DOHH2 (cell line): Measurements from ENCODE around the gene CYLD.

ENCODE experiments used
- H3F3A ChIP-seq: fragments of 200-600 bp; sonication (generic), shearing (Covaris generic); 2 replicates; pipeline ENCODE4 v1.6.0; 2016; ENCODE audit warnings: antibody characterized with exemption, mild to moderate bottlenecking; ENCODE audit not compliant: control insufficient read depth, insufficient read depth
- H3K27ac ChIP-seq: fragments of 200-600 bp; sonication (generic); 2 replicates; pipeline ENCODE4 v1.5.1; 2014; ENCODE audit warnings: low read depth, mild to moderate bottlenecking, low read length, moderate library complexity
- H3K27me3 ChIP-seq: fragments of 200-600 bp; sonication (generic); 2 replicates; pipeline ENCODE4 v1.6.1; 2014; ENCODE audit warnings: mild to moderate bottlenecking, low read length, mixed read lengths; ENCODE audit not compliant: control insufficient read depth
- H3K36me3 ChIP-seq: fragments of 200-600 bp; sonication (generic); 2 replicates; pipeline ENCODE4 v1.6.1; 2014; ENCODE audit warnings: mild to moderate bottlenecking, low read length, moderate library complexity, mixed read lengths; ENCODE audit not compliant: control insufficient read depth
- H3K4me1 ChIP-seq: fragments of 200-600 bp; sonication (generic); 2 replicates; pipeline ENCODE4 v1.6.1; 2014; ENCODE audit warnings: mild to moderate bottlenecking, low read length, mixed read lengths; ENCODE audit not compliant: control insufficient read depth
- H3K4me2 ChIP-seq: fragments of 200-600 bp; sonication (generic); 2 replicates; pipeline ENCODE4 v1.6.0; 2014; ENCODE audit warnings: mild to moderate bottlenecking, low read length, moderate library complexity
- H3K4me3 ChIP-seq: fragments of 200-600 bp; sonication (generic); 2 replicates; pipeline ENCODE4 v1.5.1; 2014; ENCODE audit warnings: mild to moderate bottlenecking, low read length, mixed read lengths
- H3K79me2 ChIP-seq: fragments of 200-600 bp; sonication (generic); 2 replicates; pipeline ENCODE4 v1.6.1; 2014; ENCODE audit warnings: mild to moderate bottlenecking, low read length, mixed read lengths; ENCODE audit not compliant: control insufficient read depth
- H3K9me2 ChIP-seq: fragments of 200-600 bp; sonication (generic); replicated peaks from 2 replicates; pipeline ENCODE4 v1.6.1; 2014; ENCODE audit warnings: mild to moderate bottlenecking, low read length, mixed read lengths; ENCODE audit not compliant: control insufficient read depth
- H3K9me3 ChIP-seq: fragments of 200-600 bp; sonication (generic); 2 replicates; pipeline ENCODE4 v1.6.1; 2014; ENCODE audit warnings: antibody characterized with exemption, low read length, mixed read lengths; ENCODE audit not compliant: control insufficient read depth, insufficient read depth
- H4K20me1 ChIP-seq: fragments of 200-600 bp; sonication (generic); 2 replicates; pipeline ENCODE4 v1.6.0; 2014; ENCODE audit warnings: low read depth, mild to moderate bottlenecking, antibody characterized with exemption, low read length, moderate library complexity; ENCODE audit not compliant: control insufficient read depth, insufficient read depth
- CTCF ChIP-seq: fragments of 200-600 bp; sonication (generic); IDR thresholded peaks from one replicate; pipeline ENCODE4 v1.5.1; 2014; ENCODE audit warnings: antibody characterized with exemption, mild to moderate bottlenecking, low read depth, low read length; ENCODE audit not compliant: poor library complexity, severe bottlenecking
- EZH2phosphoT487 ChIP-seq: fragments of 200-600 bp; sonication (generic); IDR thresholded peaks from 2 replicates; pipeline ENCODE4 v1.6.1; 2017; ENCODE audit warnings: borderline replicate concordance, mild to moderate bottlenecking, antibody characterized with exemption, low read length, moderate library complexity, mixed read lengths

The CYLD gene

GRCh38 chr16:50845296-50845695, 103.4 kb downstream of the CYLD start:
- no peaks in the 10 kb centered on the region for H3K27me3 ChIP-seq
- no peaks in the 10 kb centered on the region for H3K79me2 ChIP-seq
- no peaks in the 10 kb centered on the region for H3F3A ChIP-seq
- no peaks in the 10 kb centered on the region for H3K4me1 ChIP-seq
- no peak overlapping the region for H3K4me3 ChIP-seq
- TF ChIP-seq EZH2phosphoT487 (no peak), CTCF (no peak)
- no peak overlapping the region for H3K4me2 ChIP-seq
- no peak overlapping the region for H3K27ac ChIP-seq
- no peaks in the 10 kb centered on the region for H3K9me2 ChIP-seq
- no peaks in the 10 kb centered on the region for H3K36me3 ChIP-seq
- no peaks in the 10 kb centered on the region for H4K20me1 ChIP-seq
- H3K9me3 ChIP-seq = no peaks in the 10 kb centered on the region

DNA sequence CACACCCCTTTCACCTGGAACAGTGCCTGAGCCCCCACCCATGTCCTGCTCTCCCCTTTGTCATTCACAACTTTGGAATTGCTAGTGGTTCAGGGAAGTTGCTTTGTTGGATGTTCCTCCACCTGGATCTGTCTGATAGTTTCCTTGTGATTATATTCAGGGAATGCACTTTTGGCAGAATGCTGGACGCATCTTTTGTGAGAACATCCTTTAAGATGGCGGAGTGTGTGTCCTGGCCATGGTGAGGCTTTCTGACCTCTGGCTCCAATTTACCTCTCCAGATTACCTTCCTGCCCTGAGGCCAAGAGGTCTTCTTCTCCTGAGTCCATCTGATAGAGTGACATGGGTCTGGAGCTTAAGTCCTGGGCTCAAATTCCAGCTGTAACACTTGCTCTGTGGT, 104.6 kb downstream of the CYLD start:
- Histone ChIP-seq H3K9me2 (no peaks in the 10 kb centered on the region), H3K4me3 (no peak overlapping the region), H3K79me2 (no peaks in the 10 kb centered on the region), H3K4me1 (no peaks in the 10 kb centered on the region), H3K27me3 (no peaks in the 10 kb centered on the region), H3K9me3 (no peaks in the 10 kb centered on the region), H4K20me1 (no peaks in the 10 kb centered on the region), H3K27ac (no peak overlapping the region), H3F3A (no peaks in the 10 kb centered on the region), H3K36me3 (no peaks in the 10 kb centered on the region), H3K4me2 (no peak overlapping the region)
- TF ChIP-seq EZH2phosphoT487 = no peak
- no peak for TF ChIP-seq CTCF

DNA sequence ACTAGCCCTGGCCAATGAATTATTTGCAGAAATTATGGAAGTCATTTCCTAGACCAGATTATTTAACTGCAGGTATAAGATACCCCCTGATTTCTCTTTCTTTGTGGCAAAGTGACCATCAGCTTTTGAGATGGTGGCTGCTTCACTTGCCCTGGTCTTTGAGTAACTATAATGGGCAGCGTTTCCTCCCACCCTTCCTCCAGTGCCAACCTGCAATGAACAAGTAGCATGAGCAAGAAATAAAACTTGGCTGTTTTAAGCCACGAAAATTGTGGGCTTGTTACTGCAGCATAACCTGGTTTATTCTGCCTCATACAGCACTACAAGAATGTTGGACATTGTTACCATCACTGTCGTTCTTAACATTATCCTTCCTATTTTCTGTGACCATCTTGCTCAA, 105.3 kb downstream of the CYLD start:
- Histone ChIP-seq H3K4me3 (no peak overlapping the region), H3K27me3 (no peaks in the 10 kb centered on the region), H3K4me2 (no peak overlapping the region), H3K27ac (no peak overlapping the region), H4K20me1 (no peaks in the 10 kb centered on the region), H3F3A (no peaks in the 10 kb centered on the region), H3K36me3 (no peaks in the 10 kb centered on the region), H3K9me3 (no peaks in the 10 kb centered on the region), H3K9me2 (no peaks in the 10 kb centered on the region), H3K4me1 (no peaks in the 10 kb centered on the region), H3K79me2 (no peaks in the 10 kb centered on the region)
- no peak for TF ChIP-seq EZH2phosphoT487
- no peak for TF ChIP-seq CTCF
